HCT116 (cell line): ENCODE results near the gene TMOD3. TPM values are rescaled to one million over a fixed set of nuclear protein-coding genes. Genes with fewer than 3 reads are reported as not detected.
A peak's percentile ranks its signal among the peaks of the same experiment; 100 is the strongest.

Experiments used
- ATAC-seq: fragments of 200-7000 bp; cut with Tn5 transposase; 2 replicates; pipeline ENCODE4 v1.9.1; 2020; ENCODE audit warnings: mild to moderate bottlenecking, moderate library complexity
- BruUV-seq: library from RNA; stranded (reverse); fragments of 400-500 nt; replicated peaks from 2 replicates; lab custom pipeline; 2021; lab: Mats Ljungman, UMichigan
- CTCF ChIA-PET: fragments of 300-600 bp; sonication (Branson Sonifier 250); formaldehyde crosslinking; loops from one replicate; lab custom pipeline; 2021; ENCODE audit warnings: antibody characterized with exemption; lab: Charles Lee
- POLR2A ChIA-PET: fragments of 300-600, 350-600 bp; sonication (Branson Sonifier 250); formaldehyde crosslinking; loops from one replicate; lab custom pipeline; 2021; ENCODE audit warnings: antibody characterized with exemption; lab: Charles Lee
- RAD21 ChIA-PET, 2 experiments: fragments of 300-600 bp; sonication (Branson Sonifier 250); formaldehyde crosslinking; loops; one replicate each; lab custom pipeline; 2023; ENCODE audit warnings: low total read pairs in 2 of 2; ENCODE audit not compliant: uncharacterized antibody in 2 of 2, unreplicated experiment in 2 of 2, low non-redundant PET in 1 of 2; lab: Charles Lee
- DNase-seq: peaks from one replicate; pipeline ENCODE4 v3.0.0-alpha.2; 2010; ENCODE audit warnings: low read depth, low spot score
- H2AFZ ChIP-seq: fragments of 200-600 bp; shearing (Covaris generic), sonication (generic); 2 replicates; pipeline ENCODE4 v1.6.1; 2017; ENCODE audit warnings: low read depth, mixed run types, mixed read lengths, antibody characterized with exemption, low read length; ENCODE audit not compliant: poor library complexity, severe bottlenecking
- H3K27ac ChIP-seq: 2 replicates; pipeline ENCODE4 v1.5.1; 2012; ENCODE audit warnings: low read depth, low read length
- H3K27me3 ChIP-seq: fragments of 200-600 bp; sonication (generic); 2 replicates; pipeline ENCODE4 v1.6.1; 2016; ENCODE audit warnings: mixed run types, low read length, mixed read lengths; ENCODE audit not compliant: insufficient read depth
- H3K36me3 ChIP-seq, 2 experiments: fragments of 200-500 bp in 1 of 2; fragments of 200-600 bp in 1 of 2; sonication (Bioruptor generic) in 1 of 2; sonication (generic) in 1 of 2; 2 replicates each; pipeline versions ENCODE4 v1.5.1 to v1.6.1; 2014 to 2016; ENCODE audit warnings: low read length in 2 of 2, inconsistent platforms in 1 of 2, mixed read lengths in 1 of 2, mixed run types in 1 of 2; ENCODE audit not compliant: insufficient read depth in 2 of 2, control insufficient read depth in 1 of 2
- H3K4me1 ChIP-seq, 2 experiments: fragments of 200-600 bp in 1 of 2; sonication (generic) in 1 of 2; 2 replicates each; pipeline versions ENCODE4 v1.5.1 to v1.6.1; 2012 to 2017; ENCODE audit warnings: low read length in 2 of 2, inconsistent platforms in 1 of 2, mild to moderate bottlenecking in 1 of 2, mixed read lengths in 1 of 2, mixed run types in 1 of 2, moderate library complexity in 1 of 2; ENCODE audit not compliant: insufficient read depth in 2 of 2, control insufficient read depth in 1 of 2
- H3K4me2 ChIP-seq: fragments of 200-600 bp; sonication (generic); 2 replicates; pipeline ENCODE4 v1.6.1; 2017; ENCODE audit warnings: mixed run types, low read length, mixed read lengths
- H3K4me3 ChIP-seq, 2 experiments: fragments of 200-600 bp in 1 of 2; sonication (generic) in 1 of 2; replicated peaks in 1 of 2; 2 replicates each; pipeline ENCODE4 v1.5.1; 2011 to 2016; ENCODE audit warnings: low read length in 2 of 2, control low read depth in 1 of 2, low read depth in 1 of 2, mild to moderate bottlenecking in 1 of 2, mixed read lengths in 1 of 2, mixed run types in 1 of 2
- H3K79me2 ChIP-seq: fragments of 200-600 bp; sonication (generic); 2 replicates; pipeline ENCODE4 v1.6.1; 2017; ENCODE audit warnings: mild to moderate bottlenecking, mixed run types, low read length, moderate library complexity, mixed read lengths; ENCODE audit not compliant: insufficient read depth
- H3K9ac ChIP-seq: fragments of 200-600 bp; sonication (generic); 2 replicates; pipeline ENCODE4 v1.6.1; 2016; ENCODE audit warnings: low read length, mixed read lengths
- H3K9me2 ChIP-seq: fragments of 200-600 bp; sonication (generic), shearing (Covaris generic); 2 replicates; pipeline ENCODE4 v1.6.1; 2017; ENCODE audit warnings: mixed run types, mild to moderate bottlenecking, moderate library complexity; ENCODE audit not compliant: insufficient read depth
- H3K9me3 ChIP-seq, 2 experiments: fragments of 200-500 bp in 1 of 2; fragments of 200-600 bp in 1 of 2; sonication (Bioruptor generic) in 1 of 2; sonication (generic) in 1 of 2; 2 replicates each; pipeline ENCODE4 v1.6.1; 2014 to 2017; ENCODE audit warnings: low read length in 2 of 2, mixed read lengths in 2 of 2, inconsistent platforms in 1 of 2, low read depth in 1 of 2, mild to moderate bottlenecking in 1 of 2, mixed run types in 1 of 2, moderate library complexity in 1 of 2; ENCODE audit not compliant: control insufficient read depth in 1 of 2, insufficient read depth in 1 of 2
- H4K20me1 ChIP-seq: fragments of 200-600 bp; sonication (generic), shearing (Covaris generic); 2 replicates; pipeline ENCODE4 v1.6.1; 2017; ENCODE audit warnings: mixed run types, mild to moderate bottlenecking, moderate library complexity; ENCODE audit not compliant: insufficient read depth
- CBX3 ChIP-seq: IDR thresholded peaks from 2 replicates; pipeline ENCODE4 v1.6.1; 2012; ENCODE audit warnings: low read depth
- CEBPB ChIP-seq: IDR thresholded peaks from 2 replicates; pipeline ENCODE4 v1.6.1; 2012; ENCODE audit warnings: low read depth
- CTCF ChIP-seq, 3 experiments: fragments of 200-600 bp in 1 of 3; sonication (generic) in 1 of 3; IDR thresholded peaks in 2 of 3; conservative IDR thresholded peaks in 1 of 3; 2 replicates each; pipeline ENCODE4 v1.5.1; 2012 to 2017; ENCODE audit warnings: low read depth in 2 of 3, low read length in 2 of 3, antibody characterized with exemption in 1 of 3, borderline replicate concordance in 1 of 3, control low read depth in 1 of 3, mild to moderate bottlenecking in 1 of 3, mixed read lengths in 1 of 3, mixed run types in 1 of 3, moderate library complexity in 1 of 3; ENCODE audit not compliant: insufficient read depth in 1 of 3
- EGR1 ChIP-seq: IDR thresholded peaks from 2 replicates; pipeline ENCODE4 v1.6.1; 2012; ENCODE audit warnings: low read depth
- ELF1 ChIP-seq: IDR thresholded peaks from 2 replicates; pipeline ENCODE4 v1.6.1; 2012; ENCODE audit warnings: low read depth, borderline replicate concordance
- EZH2 ChIP-seq: fragments of 200-600 bp; sonication (generic); IDR thresholded peaks from 2 replicates; pipeline ENCODE4 v1.6.1; 2017; ENCODE audit warnings: antibody characterized with exemption, mixed run types
- EZH2phosphoT487 ChIP-seq: fragments of 200-600 bp; IDR thresholded peaks from 2 replicates; pipeline ENCODE4 v1.6.1; 2018; ENCODE audit warnings: antibody characterized with exemption, borderline replicate concordance
- JUND ChIP-seq: IDR thresholded peaks from 2 replicates; pipeline ENCODE4 v1.6.1; 2012
- POLR2AphosphoS5 ChIP-seq: IDR thresholded peaks from 2 replicates; pipeline ENCODE4 v1.6.1; 2011; ENCODE audit warnings: mild to moderate bottlenecking, low read depth, low read length, moderate library complexity
- SIN3A ChIP-seq: IDR thresholded peaks from 2 replicates; pipeline ENCODE4 v1.6.1; 2012; ENCODE audit warnings: low read depth
- SP1 ChIP-seq: IDR thresholded peaks from 2 replicates; pipeline ENCODE4 v1.6.1; 2012; ENCODE audit warnings: low read depth
- TCF7L2 ChIP-seq: IDR thresholded peaks from 2 replicates; pipeline ENCODE4 v1.7.0; 2011; ENCODE audit warnings: borderline replicate concordance, inconsistent platforms; ENCODE audit not compliant: insufficient read depth, insufficient read length; ENCODE audit errors: extremely low read depth
- ZFX ChIP-seq: fragments of 450-650 bp; IDR thresholded peaks from 2 replicates; pipeline ENCODE4 v1.6.1; 2017
- ZNF274 ChIP-seq: fragments of 200-500 bp; sonication (Bioruptor generic); IDR thresholded peaks from 2 replicates; pipeline ENCODE4 v1.6.1; 2014; ENCODE audit warnings: mild to moderate bottlenecking, low read depth, low read length, inconsistent platforms
- intact Hi-C: fragments of 100-400 bp; cut with micrococcal nuclease; formaldehyde crosslinking; loops from 2 replicates; pipeline ENCODE4 v1.10.0; 2022
- total RNA-seq: library from RNA; stranded (reverse); gene quantifications from one replicate; pipeline ENCODE4 v1.2.1, GENCODE V29; 2021; ENCODE audit not compliant: unreplicated experiment

The TMOD3 gene
- total RNA-seq, 1 experiment from 2014 or later, result 78.8 TPM

DNA sequence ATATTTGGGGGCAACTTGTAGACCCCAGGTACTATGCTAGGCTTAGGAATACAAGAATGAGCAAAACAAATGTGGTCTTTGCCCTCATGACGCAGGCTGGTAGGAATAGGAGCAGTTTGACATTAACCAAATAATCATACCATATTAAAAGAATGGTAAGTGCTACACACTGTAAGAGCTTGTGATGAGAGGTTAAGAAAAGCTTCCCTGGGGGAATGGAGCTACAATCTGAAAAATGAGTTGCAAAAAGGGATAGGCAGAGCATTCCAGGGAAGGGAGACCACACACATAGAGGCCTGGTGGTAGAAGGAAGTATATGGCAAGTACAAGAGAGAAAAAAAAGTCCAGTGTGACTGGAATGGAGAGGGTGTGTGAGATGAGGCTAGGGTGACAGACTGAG is 37.3 kb downstream of the TMOD3 start:
- Histone ChIP-seq H3K36me3 (peaks cover 0 to 28% of the 10 kb centered on the region in 2 experiments; a peak in 2 of 4 replicates), H3K27ac (peak overlapping the region; percentile 91; the same call in 1 of the 2 replicates), H3K79me2 (peaks cover 73% of the 10 kb centered on the region), H3K9me3 (no peaks in the 10 kb centered on the region), H3K4me3 (no peak overlapping the region), H3K4me1 (peaks cover 77 to 87% of the 10 kb centered on the region in 2 experiments), H2AFZ (no peak overlapping the region), H3K9ac (no peak overlapping the region), H3K9me2 (no peaks in the 10 kb centered on the region), H3K27me3 (no peaks in the 10 kb centered on the region), H4K20me1 (no peaks in the 10 kb centered on the region), H3K4me2 (peak overlapping the region; percentile 69)
- no peak for DNase-seq
- ATAC-seq, result no peak
- ChIA-PET POLR2A (no interaction called here), RAD21 (no interaction called here), CTCF (interaction anchor here (0.6 kb wide), 1 partner anchor 22 kb away, joined by 4 read pairs; no protein-coding TSS in a partner anchor)
- TF ChIP-seq SP1, result no peak
- TF ChIP-seq CEBPB, result no peak
- TF ChIP-seq ELF1, result no peak
- TF ChIP-seq POLR2AphosphoS5, result no peak
- TF ChIP-seq ZFX, result no peak
- no peak for TF ChIP-seq EGR1
- TF ChIP-seq SIN3A, result no peak
- TF ChIP-seq CTCF (IDR thresholded peaks at IDR 0.05 in 2 of 3, conservative IDR thresholded peaks at IDR 0.05 in 1 of 3; ENCODE audit: borderline replicate concordance in 1 of 3, insufficient read depth in 1 of 3, low read depth in 2 of 3, low read length in 2 of 3), result no peak
- intact Hi-C loops, result no loop called here
- BruUV-seq, result no TSS peak

- no peaks in the 10 kb centered on the region for H3K27me3 ChIP-seq
- peaks cover 7 to 26% of the 10 kb centered on the region in 2 experiments; a peak in 3 of 4 replicates for H3K36me3 ChIP-seq
- intact Hi-C loops, result no loop called here
- BruUV-seq, result no TSS peak
- no peaks in the 10 kb centered on the region for H3K9me2 ChIP-seq
- ChIA-PET CTCF (no interaction called here), POLR2A (no interaction called here), RAD21 (no interaction called here)
- no peaks in the 10 kb centered on the region for H4K20me1 ChIP-seq
- ATAC-seq, result peak; percentile 66
- no peak overlapping the region for H2AFZ ChIP-seq
- H3K4me2 ChIP-seq, result peak overlapping the region; percentile 69
- peak overlapping the region in 1 of 2 experiments; percentile 39; a peak in 2 of 4 replicates for H3K4me3 ChIP-seq
- peaks cover 79% of the 10 kb centered on the region for H3K79me2 ChIP-seq
- no peaks in the 10 kb centered on the region for H3K9me3 ChIP-seq
- H3K4me1 ChIP-seq, result peaks cover 71 to 82% of the 10 kb centered on the region in 2 experiments
- peak overlapping the region; percentile 91 for H3K27ac ChIP-seq
- peak overlapping the region; percentile 40 for H3K9ac ChIP-seq
- peak; percentile 85 for DNase-seq
- TF ChIP-seq EGR1 (0 out of 2 replicates have a peak, but pooled peaks have one; percentile 16), CEBPB (peak; percentile 45), TCF7L2 (peak; percentile 96), EZH2 (no peak), CTCF (IDR thresholded peaks at IDR 0.05 in 2 of 3, conservative IDR thresholded peaks at IDR 0.05 in 1 of 3; ENCODE audit: borderline replicate concordance in 1 of 3, insufficient read depth in 1 of 3, low read depth in 2 of 3, low read length in 2 of 3) (no peak), CBX3 (peak; percentile 78), JUND (peak; percentile 82), EZH2phosphoT487 (no peak), ZNF274 (no peak)
Measured at GRCh38 chr15:51869060-51869421, 39.6 kb downstream of the TMOD3 start.
